Renal pelvis (tissue), 4 donors: ENCODE data around the gene TMED10. TPM values are rescaled to one million over a fixed set of nuclear protein-coding genes. Genes with fewer than 3 reads are reported as not detected.
A peak's percentile ranks its signal among the peaks of the same experiment; 100 is the strongest.
"Not testable (repeated sequence)": the region's sequence is repeated elsewhere in the genome, so short reads cannot be mapped to it uniquely, and the experiment has no call there.

Experiments
- DNase-seq: peaks from one replicate; pipeline ENCODE4 v3.0.0-alpha.2; 2013
- polyA plus RNA-seq, 3 donors: library from polyadenylated mRNA; unstranded; fragments of 120-200 nt; gene quantifications; one replicate each; pipeline ENCODE4 v1.2.1, GENCODE V29; 2013; ENCODE audit not compliant: insufficient read length in 3 of 3

TMED10 gene
- polyA plus RNA-seq, 3 donors: 225 to 251 (median 250) TPM

DNA sequence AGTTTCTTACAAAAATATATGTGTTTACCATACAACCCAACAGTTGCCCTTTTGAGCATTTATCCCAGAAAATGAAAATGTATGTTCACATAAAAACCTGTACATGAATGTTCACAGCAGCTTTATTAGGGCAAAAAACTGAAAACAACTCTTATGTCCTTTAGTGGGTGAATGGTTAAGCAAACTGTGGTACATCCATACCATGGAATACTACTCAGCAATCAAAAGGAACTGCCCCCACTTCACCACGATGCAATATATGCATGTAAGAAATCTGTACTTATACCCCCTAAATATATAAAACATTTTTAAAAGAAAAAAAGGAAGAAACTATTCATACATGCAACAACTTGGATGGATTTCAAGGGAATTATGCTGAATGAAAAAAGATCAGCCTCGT lies 42.8 kb downstream of the TMED10 start:
- DNase-seq: no peak

DNA sequence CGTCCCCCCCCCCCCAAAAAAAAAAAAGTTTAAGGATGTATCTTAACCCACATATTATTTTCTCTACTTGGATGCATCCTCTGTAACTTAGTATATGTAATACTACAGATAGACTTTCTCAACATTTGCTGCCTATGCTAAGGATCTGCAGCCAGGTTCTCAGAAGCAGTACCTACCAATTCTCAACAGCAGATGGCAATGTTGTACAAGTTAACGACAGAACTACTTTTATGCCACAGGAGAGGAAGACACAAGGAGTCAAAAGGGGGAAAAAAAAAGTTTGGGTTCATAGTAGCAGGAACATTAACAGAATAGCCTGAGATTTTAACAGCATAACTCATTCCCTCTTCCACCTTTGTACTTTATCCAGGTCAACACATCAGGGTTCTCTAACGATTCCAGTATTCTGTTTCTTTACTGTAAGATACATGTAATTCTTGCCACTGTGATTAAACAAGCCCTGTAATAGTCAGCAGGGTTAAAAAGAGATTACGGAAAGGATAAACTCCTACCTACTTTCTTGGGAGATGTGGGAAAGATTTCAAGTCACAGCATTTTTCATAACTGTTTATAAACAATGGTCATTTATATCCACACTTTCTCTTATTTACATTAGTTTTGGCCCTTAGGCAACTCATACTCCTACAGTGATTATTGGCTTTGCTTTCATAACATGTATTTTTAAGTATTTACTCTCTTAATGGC lies 43.9 kb downstream of the TMED10 start:
- peak; percentile 75 for DNase-seq

DNA sequence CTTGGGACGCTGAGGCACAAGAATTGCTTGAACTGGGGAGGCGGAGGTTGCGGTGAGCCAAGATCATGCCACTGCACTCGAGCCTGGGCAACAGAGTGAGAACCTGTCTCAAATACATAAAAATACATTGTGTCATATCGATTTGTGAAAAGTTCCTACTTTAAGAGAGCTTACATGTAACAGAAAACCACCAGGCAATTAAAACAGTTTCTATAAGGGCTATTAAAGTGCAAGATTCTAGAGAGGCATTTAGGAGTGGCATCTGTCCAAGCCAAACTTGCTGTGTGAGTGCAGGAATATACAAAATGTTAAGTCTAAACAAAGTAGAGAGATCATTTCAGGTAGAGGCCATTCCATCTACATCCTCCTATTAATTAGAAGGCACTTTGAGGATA lies 47.8 kb downstream of the TMED10 start:
- no peak for DNase-seq

DNA sequence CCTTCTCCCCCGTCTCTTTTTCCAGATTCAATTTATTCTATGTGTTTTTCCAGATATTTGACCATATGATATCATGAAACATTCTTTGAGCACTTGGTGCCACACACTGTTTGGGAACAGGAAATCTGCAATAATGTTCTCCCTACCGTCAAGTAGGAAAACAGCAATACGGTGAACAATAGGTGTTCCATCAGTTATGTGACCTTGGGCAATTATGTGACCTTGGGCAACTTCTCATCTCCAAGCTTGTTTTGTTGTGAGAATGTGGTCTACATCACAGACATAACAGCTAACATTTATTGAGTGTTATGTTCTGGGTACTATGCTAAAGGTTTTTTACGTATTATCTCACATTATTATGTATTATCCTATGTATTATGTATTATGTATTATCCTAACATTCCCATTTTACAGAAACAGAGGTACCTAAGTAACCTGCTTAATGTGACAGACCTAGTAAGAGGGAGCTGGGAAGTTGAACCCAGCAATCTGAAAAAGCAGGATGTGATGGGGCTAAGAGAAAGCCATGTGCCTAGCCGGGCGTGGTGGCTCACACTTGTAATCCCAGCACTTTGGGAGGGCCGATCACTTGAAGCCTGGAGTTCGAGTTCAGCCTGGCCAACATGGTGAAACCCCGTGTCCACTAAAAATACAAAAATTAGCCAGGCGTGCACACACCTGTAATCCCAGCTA lies 48.4 kb downstream of the TMED10 start:
- DNase-seq: no peak

DNA sequence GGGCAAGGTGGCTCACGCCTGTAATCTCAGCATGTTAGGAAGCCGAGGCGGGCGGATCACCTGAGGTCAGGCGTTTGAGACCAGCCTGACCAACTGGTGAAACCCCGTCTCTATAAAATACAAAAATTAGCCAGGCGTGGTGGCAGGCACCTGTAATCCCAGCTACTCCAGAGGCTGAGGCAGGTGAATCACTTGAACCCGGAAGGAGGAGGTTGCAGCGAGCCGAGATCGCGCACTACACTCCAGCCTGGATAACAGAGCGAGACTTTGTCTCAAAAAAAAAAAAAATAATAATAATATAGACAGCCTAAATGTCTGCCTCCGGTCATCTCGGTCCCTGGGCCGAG lies 49.0 kb downstream of the TMED10 start:
- DNase-seq: not testable (repeated sequence)

DNA sequence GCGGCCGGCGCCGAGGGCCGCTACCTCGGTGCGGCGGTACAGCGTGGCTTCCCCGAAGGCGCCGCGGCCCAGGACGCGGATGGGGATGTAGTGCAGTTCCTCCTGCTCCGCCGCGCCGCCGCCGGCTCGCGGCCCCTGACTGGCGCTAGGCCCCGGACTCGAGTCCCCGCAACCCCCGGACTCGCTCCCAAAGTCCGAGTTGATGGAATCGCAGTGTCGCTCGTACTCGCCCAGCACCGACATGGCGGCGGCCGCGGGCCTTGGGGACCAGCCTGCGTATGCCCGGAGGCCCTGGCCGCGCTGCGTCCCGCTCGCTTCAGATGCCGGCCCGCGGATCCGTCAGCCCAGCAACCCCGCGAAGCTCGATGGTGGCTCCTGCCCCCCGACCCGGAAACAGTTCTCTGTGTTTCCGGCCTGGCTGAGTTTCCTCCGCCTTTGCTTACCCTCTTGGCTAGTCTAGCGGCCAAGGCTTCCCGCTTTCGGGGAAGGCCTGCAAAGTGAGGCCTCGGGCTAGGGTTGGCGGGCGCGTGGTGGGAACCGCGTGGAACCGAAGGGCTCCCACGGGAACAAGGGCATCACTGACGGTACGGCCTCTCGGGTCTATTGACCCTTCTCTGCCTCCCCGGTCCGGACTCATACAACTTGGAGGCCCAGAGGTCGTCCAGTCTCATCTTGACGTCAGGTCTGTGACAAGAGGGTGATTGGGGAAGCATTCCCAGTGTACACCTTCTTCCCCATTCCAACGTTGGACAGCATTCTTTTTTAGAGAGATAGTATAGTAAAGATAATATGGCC lies 49.5 kb downstream of the TMED10 start, which contains the start of gene NEK9:
NEK9 (minus strand) TSS at position 370 of the 795 bp plus-strand sequence; CDS start at position 243, 127 bp downstream.
- peak; percentile 93 for DNase-seq

DNA sequence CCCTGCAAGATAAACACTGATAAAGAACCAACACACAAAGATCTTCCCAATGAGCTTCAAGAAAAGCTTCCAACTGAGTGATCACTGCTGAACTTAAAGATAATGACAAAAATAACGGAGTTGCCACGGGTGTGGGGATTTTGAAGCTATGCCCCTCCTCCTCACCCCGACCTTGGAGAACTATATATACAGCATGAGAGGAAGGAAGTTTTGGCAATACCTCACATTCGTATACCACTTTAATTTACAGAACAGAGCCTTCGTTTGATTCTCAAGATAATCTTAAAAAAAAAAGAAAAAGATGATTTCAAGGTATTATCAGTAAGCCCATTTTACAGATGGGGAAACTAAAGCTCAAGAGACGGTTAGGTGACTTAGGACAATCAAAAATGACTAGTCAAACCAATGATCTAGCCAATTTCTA lies 50.3 kb downstream of the TMED10 start:
- no peak for DNase-seq

DNA sequence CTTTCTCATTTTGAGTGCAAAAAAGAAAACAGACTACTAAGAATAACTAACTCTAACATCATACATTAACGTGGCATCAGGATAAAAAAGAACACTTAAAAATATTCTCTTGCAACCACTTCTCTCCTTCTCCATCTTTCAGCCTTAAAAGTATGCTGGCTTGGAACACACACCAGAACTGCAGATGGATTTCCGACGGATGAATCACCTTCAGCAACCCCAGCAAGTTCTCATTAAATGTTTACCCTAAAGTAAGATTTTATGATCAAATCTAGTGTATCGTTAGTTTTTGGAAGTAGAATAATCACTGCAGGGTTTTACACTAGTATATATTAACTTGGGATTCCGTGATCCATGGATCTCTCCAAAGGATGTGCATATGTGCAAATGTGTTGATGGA lies 50.8 kb downstream of the TMED10 start:
- DNase-seq: no peak

DNA sequence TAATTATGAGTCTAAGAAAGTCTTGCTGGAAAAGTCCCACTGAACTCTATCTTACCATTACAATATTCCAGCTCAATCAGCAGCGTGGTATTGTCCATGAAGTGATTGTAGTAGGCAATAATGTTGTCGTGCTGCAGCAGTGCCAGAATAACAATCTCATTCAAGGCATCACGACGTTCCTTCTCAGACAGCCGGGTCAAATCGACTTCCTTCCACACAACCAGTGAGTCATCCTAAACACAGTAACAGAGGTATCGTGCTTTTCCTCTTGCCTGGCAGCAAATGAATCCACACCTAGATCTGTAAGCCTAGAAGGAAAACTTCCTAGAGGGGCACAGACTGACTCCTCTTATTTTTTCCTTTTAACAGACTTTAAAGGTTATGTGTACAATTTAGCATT lies 52.4 kb downstream of the TMED10 start:
- DNase-seq: no peak

DNA sequence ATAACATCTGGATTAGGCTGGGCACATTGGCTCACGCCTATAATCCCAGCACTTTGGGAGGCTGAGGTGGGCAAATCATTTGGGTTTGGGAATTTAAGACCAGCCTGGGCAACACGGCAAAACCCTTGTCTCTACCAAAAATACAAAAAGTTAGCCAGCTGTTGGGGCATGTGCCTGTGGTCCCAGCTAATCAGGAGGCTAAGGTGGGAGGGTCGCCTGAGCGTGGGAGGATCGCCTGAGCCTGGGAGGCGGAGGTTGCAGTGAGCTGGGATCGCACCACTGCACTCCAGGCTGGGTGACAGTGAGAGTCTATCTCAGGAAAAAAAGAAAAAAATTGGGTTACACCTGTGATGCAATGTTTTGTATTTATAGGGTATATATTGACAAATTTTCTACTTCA lies 54.9 kb downstream of the TMED10 start:
- no peak for DNase-seq

DNA sequence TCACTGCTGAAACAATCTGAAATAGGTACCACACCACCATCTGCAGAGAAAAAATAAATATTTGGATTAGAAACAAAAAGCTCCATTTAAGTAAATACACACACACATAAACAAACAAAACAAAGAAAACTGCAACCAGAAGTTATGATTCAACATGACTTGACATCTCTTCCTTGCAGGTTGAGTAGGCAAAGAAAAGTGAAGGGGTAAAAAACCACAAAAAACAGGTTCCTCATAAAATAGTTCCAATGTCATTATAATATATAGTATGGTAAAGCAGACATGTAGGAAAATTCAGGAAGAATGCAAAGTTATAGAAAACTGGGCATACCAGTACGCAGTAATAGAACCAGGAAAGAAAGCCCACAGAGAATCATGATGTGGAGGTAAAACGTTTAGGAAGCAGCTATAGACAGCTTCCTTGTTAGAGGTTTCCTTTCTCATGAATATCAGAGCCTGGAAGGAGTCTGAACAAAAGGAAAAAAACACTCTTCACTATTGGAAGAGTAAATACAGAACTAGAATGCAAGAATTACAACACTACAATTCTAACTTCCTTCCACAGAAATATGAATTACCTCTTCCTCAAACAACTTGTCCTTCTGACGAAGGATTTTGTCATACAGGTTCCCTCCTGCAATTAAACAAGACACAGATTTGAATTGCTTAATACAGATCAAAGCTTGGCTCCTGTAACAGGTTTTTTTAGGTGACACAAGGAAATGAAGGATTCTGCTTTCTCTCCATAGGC lies 55.7 kb downstream of the TMED10 start:
- no peak for DNase-seq

DNA sequence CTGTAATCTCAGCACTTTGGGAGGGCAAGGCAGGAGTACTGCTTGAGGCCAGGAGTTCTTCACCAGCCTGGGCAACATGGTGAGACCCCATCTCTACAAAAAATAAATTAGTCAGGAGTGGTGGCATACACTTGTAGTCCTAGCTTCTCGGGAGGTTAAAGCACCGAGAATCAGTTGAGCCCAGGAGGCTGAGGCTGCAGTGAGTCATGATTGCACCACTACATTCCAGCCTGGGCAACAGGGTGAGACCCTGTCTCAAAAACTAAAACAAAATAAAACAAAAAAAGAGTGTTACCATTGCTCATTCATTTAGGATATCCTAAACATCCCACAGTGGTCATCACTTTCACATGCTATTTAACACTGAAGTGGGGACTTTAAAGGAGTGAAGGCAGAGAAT lies 57.4 kb downstream of the TMED10 start:
- no peak for DNase-seq

DNA sequence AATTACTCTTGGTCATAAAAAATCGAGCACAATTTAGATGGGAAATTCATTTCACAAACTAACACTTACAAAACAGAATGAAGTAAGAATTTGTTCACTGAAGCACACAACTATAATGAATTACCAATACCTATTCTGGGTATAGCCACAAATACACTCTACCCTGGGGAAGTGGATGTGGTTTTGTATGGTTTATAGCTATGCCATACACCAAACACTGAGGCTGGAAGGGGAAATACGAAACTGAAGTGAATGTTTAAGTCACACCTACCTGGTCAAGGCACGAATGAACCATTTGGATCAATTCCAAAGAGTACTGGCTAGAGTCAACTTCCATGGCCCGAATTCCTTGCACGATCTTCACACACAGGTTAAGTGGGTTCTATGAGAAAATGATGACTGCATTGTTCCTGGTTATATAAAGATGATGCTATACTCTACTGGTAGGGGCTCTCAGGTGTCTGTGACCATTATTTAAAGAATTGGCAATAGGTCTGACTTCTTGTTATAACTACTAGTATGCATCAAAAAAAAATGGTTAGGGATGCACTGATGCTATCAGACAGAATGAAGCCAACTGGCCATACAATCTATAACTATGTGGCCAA lies 62.4 kb downstream of the TMED10 start:
- no peak for DNase-seq

DNA sequence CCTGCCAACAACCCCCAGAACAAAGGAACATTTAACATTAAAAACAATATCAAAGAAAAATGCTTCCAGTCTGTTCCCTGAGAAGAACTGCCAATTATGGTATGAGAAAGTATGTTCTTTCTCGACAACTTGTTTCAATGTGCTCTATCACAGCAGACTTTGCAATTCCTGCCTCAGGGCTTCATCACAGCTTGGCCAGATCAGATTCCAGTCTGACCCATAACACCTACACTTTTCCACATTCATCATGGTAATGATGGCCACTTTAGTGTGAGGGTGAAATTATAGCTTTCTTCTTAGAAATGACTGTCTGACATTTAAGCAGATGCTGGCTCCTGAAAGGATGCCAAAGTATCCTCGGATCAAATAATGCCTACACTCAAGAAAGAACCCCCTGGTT lies 66.5 kb downstream of the TMED10 start:
- DNase-seq: no peak

DNA sequence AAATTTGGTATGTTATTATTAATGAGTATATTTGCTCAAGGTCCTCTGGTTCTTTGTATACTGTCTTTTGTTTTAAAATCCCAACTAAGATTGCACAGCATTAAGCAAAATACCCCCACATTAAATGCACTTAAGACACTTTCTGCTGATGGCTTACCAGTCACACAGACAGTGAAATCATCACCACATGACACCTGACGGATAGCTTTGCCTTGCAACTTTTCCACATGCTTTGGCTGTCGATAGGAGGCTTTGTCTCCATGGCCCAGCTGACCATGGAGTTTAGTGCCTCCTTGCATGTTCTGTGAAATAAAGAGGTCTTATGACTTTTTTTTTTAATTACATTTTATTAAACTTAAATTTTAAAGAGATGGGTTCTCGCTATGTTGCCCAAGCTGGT lies 69.2 kb downstream of the TMED10 start:
- no peak for DNase-seq

DNA sequence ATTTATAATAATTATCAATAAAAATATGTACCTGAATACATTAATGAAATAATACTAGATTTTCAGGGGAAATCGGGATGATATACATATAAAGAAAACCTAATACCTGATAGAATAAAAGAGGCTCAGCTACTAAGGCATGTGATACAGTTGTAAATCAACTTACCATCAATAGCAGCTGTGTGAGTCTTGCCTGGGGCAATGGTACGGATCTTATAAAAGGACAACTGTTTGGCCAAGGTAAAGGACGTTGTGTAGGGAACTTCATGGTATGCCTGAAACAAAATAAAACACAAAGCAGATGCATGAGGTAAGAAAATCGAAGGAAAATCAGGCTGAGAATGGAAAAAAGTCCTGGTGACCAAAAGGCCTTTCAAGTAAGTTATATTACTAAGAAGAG lies 74.9 kb downstream of the TMED10 start:
- no peak for DNase-seq

DNA sequence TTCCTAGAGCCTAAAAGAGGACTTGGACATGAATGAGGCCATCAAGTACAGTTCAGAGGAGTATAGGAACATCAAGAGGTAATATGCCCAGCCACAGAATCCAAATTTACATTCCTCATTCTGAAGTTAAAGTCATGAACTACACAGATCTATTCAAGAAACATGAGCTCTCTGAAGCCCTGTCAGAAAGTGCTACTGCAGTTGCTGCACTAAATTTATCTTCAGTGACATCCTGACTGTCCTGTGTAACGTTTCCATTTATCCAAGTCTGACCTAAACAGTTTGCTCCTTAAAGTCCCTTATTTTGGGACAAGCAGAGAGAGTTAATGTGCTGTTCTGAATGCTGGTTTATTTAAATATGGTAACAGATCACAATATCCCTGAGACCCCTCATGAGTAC lies 77.7 kb downstream of the TMED10 start:
- no peak for DNase-seq

DNA sequence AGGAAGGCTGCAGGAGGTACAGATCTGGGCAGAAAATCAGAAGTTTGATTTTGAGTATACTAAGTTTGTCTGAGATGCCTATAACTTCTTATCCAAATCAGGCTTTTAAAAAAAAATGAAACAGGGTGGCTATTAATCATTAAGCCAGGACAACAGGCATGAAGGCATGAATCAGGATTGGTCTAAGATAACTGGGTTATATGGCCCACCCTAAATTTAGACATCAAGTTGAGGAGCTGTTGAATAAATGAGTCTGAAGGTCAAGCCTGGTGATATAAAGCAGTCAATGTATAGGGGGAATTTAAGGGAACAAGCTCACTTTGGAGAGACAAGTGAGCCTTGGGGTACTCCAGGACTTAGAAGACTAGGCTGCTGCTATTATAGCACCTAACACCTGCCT lies 78.2 kb downstream of the TMED10 start:
- DNase-seq: no peak

DNA sequence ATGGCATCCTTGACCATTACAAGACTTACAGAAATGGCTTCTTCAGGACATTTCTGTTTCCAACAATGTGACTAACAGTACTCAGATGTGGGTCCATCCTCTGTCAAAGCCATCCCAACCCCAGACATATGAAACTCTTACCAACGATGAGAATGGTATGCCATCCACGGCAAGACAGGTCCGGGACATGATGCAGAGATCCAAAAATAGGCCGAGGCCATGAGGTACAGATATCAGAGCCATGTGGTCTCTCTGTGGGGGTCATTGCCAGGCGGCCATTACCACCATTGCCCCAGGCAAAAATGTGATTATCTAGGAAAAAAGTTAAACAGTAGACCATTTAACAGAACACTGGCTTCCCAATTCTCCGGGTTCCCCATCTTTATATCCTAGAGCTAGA lies 79.5 kb downstream of the TMED10 start:
- DNase-seq: no peak

DNA sequence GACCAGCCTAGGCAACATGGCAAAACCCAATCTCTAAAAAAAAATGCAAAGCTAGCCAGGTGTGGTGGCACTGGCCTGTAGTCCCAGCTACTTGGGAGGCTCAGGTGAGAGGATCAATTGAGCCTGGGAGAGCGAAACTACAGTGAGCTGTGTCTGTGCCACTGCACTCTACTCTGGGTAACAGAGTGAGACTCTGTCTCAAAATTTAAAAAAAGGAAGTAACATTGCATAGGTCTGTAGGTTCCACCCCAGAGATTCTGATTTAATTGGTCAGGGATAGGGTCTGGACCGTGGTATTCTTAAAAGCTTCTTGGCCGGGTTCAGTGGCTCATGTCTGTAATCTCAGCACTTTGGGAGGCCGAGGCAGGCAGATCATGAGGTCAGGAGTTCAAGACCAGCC lies 80.7 kb downstream of the TMED10 start:
- no peak for DNase-seq

DNA sequence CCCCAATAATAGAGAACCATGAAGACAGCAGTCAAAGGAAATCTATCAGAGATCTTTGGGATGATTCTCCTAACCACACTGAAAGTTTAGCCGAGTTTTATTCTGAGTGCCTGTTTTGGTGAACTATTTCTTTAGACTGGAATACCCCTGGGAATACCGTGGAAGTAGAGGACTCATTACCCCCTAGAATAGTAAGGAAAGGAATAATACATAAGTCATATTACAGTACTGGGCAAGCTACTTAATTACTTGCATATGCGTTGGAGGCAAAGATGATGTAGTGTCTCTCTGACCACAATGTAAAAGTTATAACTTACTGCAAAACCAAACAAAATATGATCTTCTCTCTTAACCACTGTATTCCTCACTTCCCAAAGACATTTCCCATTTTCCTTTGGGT lies 81.5 kb downstream of the TMED10 start:
- DNase-seq: no peak

DNA sequence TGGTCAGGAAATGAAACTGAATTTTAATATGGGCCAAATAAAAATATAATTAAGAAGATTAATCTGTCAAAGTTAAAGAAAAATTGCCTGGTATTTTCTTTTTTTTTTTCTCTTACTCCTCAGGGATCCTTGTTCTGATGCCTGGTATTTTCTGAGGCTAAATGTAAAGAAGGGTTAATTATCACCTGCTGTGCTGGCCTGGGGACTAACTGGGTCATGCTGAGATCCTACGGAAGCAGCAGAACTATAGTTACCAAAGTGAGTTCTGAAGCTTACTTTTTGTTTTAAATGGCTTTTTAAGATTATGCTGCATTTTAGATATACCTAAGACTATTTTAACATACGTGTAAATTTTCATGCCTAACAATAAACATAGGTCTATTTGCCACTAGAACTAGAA lies 83.7 kb downstream of the TMED10 start:
- no peak for DNase-seq
